Stimulated activated naive CD8-positive, alpha-beta T cell treated with anti-CD3 and anti-CD28 coated beads, Interleukin-15, Interleukin-2, amounts not matched to agents 100 U/mL and 50 U/mL, for 24 hours (primary cell): ENCODE results near the gene LGALS14.
"Not testable (repeated sequence)": the region's sequence is repeated elsewhere in the genome, so short reads cannot be mapped to it uniquely, and the experiment has no call there.

Experiments used
- ATAC-seq: fragments of 150-1000 bp; cut with Tn5 transposase; one replicate; pipeline ENCODE4 v1.10.0; 2021
- DNase-seq: peaks from one replicate; pipeline ENCODE4 v3.0.0; 2021

Gene LGALS14

DNA sequence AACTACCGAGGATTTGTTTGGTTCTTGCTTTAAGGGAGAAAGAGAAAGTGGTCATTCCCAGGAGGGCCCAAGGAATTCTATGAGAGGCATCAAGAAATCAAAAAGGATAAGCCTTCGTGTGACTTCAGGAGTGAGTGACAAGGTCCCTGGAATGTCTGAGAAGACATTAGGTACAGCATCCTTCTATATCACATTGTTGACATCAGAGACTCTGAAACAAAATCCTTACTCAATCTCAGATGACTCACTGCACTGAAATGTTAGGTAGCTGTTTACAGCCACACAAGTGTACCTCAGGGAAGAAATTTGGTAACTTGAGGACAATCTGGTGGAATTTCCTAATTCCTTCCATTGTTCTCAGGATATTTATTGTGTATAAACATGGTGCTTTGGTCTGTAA, 7.9 kb upstream of the LGALS14 start:
- no peak for ATAC-seq
- DNase-seq = no peak

- ATAC-seq (no peak), DNase-seq (no peak)
Observed at GRCh38 chr19:39698535-39698934, 5.7 kb upstream of the LGALS14 start.

GRCh38 chr19:39701291-39701690, 3.0 kb upstream of the LGALS14 start:
- no peak for ATAC-seq
- no peak for DNase-seq

DNA sequence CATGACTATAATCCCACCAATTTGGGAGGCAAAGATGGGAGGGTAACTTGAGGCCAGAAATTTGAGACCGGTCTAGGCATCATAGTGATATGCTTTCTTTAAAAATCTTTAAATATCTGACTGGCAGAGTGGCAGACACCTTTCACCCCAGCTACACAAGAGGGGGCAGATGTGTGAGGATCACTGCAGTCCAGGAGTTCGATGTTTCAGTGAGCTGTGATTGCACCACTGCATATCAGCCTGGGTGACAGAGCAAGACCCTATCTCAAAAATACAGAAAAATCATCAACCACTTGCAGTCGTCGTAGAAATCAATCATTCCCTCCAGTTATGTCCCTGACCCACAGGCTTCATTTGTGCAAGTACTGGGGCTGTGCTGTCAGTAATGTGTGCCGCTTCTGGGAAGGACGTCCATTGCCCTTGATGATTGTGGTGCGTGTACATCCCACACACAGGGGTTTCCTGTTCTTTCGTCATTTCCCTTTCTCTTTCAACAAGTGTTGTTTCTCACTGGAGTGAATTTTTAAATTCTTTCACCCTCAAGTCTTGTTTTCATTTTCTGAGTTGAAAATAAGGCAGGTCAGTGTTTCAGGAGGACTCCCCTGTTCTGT, 1.4 kb downstream of the LGALS14 start:
- no peak for DNase-seq
- ATAC-seq = no peak

- no peak for DNase-seq
- ATAC-seq = no peak
Observed at GRCh38 chr19:39708594-39708993, 4.3 kb downstream of the LGALS14 start.

DNA sequence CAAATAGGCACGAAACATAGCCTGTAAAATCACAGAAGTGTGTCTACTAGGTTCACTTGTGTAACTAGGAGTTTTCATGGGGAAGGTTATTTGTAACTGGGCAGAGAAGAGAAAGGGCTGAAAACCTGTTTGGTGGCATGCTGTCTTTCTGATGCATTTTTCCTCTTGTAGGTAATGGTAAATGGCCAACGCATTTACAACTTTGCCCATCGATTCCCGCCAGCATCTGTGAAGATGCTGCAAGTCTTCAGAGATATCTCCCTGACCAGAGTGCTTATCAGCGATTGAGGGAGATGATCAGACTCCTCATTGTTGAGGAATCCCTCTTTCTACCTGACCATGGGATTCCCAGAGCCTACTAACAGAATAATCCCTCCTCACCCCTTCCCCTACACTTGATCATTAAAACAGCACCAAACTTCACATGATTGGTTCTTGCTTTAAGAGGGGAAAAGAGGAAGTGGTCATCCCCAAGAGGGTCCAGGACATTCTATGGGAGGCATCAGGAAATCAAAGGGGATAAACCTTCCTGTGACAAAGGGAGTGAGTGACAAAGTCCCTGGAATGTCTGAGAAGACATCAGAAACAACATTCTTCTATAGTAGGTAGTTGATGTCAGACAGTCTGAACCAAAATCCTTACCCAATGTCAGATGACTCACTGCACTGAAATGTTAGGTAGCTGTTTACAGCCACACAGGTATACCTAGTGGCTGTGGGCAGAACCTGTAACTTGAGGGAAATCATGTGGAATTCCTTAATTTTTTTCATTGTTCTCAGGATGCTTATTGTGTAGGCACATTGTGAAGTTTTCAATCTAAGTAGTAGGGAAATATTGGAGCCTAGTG, 5.0 kb downstream of the LGALS14 start:
- DNase-seq = no peak
- no peak for ATAC-seq

- no peak for ATAC-seq
- DNase-seq = no peak
Observed at GRCh38 chr19:39710333-39710890, 6.1 kb downstream of the LGALS14 start.

GRCh38 chr19:39720144-39720543, 15.9 kb downstream of the LGALS14 start:
- not testable (repeated sequence) for DNase-seq

GRCh38 chr19:39725995-39726394, 21.7 kb downstream of the LGALS14 start:
- DNase-seq (no peak), ATAC-seq (no peak)

More at GRCh38 chr19:39720144-39720543, 15.9 kb downstream of the LGALS14 start:
- ATAC-seq = not testable (repeated sequence)

GRCh38 chr19:39727070-39727800, 23.0 kb downstream of the LGALS14 start:
- DNase-seq = no peak
- no peak for ATAC-seq

GRCh38 chr19:39728040-39728439, 23.8 kb downstream of the LGALS14 start:
- peak; percentile 14 for ATAC-seq
- DNase-seq = no peak

GRCh38 chr19:39729594-39729993, 25.3 kb downstream of the LGALS14 start:
- no peak for ATAC-seq

GRCh38 chr19:39731685-39732084, 27.4 kb downstream of the LGALS14 start:
- ATAC-seq = no peak
- DNase-seq = no peak

More at GRCh38 chr19:39729594-39729993, 25.3 kb downstream of the LGALS14 start:
- DNase-seq = no peak

DNA sequence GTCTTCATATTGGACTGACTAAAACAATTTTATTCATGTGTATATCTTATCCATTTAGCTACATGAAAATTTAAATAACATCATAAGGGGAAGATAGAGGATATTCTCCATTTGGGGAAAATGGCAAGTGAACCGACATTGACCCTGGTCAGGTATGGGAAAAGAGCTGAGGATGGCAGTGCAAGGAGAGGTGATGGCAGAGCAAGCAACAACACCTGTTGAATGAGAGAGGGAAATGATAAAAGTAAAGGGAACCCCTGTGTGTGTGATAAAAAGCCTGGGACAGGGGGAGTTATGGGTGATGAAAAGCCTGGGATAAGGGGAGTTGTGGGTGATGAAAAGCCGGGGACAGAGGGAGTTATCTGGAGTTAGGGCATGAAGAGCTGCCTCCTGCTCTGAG, 29.6 kb downstream of the LGALS14 start:
- DNase-seq = no peak
- ATAC-seq = no peak

DNA sequence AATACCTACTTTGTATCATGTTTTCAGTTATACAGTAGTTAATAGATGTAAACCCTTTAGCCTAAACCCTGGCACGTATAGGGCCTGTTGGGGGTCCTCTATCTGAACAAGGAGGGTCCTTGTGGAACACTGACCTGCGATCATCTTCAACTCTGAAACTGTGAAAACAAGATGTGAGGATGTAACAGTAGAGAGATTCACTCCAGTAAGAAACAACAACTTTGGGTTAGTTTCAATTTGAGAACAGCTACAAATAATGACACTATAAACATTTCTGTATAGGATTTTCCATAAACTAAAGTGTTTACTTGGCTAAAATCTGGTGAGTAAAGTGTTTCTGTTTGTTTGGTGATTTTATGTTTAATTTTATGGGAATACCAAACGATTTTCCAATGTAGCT, 31.4 kb downstream of the LGALS14 start:
- DNase-seq (no peak), ATAC-seq (no peak)

DNA sequence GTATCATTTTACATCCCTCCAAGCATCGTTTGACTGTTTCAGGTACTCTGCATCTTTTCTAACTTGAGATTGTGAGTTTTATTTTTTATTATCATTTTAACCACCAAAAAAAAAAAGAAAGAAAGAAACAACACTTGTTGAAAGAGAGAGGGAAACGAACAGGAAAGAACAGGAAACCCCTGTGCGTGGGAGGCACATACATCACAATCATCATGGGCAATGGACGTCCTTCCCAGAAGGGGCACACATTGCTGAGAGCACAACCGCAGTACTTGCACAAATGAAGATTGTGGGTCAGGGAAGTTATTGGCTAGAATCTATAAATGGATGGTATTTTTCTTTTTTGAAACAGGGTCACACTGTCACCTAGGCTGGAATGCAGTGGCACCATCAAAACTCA, 31.8 kb downstream of the LGALS14 start:
- no peak for ATAC-seq
- DNase-seq = no peak

- peak; percentile 36 for ATAC-seq
Observed at GRCh38 chr19:39737351-39737750, 33.1 kb downstream of the LGALS14 start.

DNA sequence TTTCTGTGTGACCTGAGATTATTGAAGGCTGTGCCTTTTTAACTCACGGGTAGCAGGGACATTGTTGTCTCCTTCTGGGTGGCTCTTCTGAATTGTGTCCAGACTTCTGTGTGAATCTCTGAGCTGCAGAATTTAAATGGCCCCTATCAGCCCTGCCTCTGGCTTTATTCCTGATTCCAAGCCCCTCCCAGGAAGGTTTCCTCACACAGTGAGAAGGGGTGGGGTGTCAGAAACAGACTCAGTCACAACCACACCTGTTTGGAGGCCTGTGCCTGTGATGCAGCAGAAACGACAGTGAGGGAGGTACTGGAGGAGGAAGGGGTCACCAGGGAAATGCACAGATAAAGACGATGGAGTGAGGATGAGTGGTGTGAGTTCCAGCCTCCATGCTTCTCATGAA, 33.6 kb downstream of the LGALS14 start, which contains the start of gene CLC:
Gene CLC (minus strand): TSS at position 139 of the 400 bp plus-strand sequence. CDS start 77 bp downstream, at position 62.
- ATAC-seq (no peak), DNase-seq (no peak)

More at GRCh38 chr19:39737351-39737750, 33.1 kb downstream of the LGALS14 start:
- no peak for DNase-seq

- ATAC-seq = no peak
- no peak for DNase-seq
Observed at GRCh38 chr19:39738814-39739213, 34.5 kb downstream of the LGALS14 start.

- peak; percentile 59 for ATAC-seq
- no peak for DNase-seq
Observed at GRCh38 chr19:39740395-39740794, 36.1 kb downstream of the LGALS14 start.

GRCh38 chr19:39745643-39746042, 41.4 kb downstream of the LGALS14 start:
- DNase-seq (no peak), ATAC-seq (no peak)

- DNase-seq = no peak
- no peak for ATAC-seq
Observed at GRCh38 chr19:39746836-39747529, 42.7 kb downstream of the LGALS14 start.
